SK-N-SH (cell line): Measurements from ENCODE around the gene TMOD4. TPM values are rescaled to one million over a fixed set of nuclear protein-coding genes. Genes with fewer than 3 reads are reported as not detected.

ENCODE experiments used
- CTCF ChIA-PET: fragments of 300-600, 350-600 bp; formaldehyde crosslinking; extraction: SDS; loops from one replicate; lab custom pipeline; 2021; lab: Yijun Ruan, JAX
- POLR2A ChIA-PET: fragments of 350-600 bp; sonication (Branson Sonifier 250); formaldehyde crosslinking; extraction: SDS; loops from one replicate; lab custom pipeline; 2020; ENCODE audit warnings: antibody characterized with exemption, inconsistent platforms; lab: Yijun Ruan, JAX
- DNase-seq: peaks from one replicate; pipeline ENCODE4 v3.0.0; 2012
- H2AFZ ChIP-seq: fragments of 200-600 bp; sonication (generic); 2 replicates; pipeline ENCODE4 v1.8.1; 2016; ENCODE audit warnings: antibody characterized with exemption, mild to moderate bottlenecking, low read depth
- H3F3A ChIP-seq: fragments of 200-600 bp; sonication (generic); replicated peaks from 2 replicates; pipeline ENCODE3; 2016; ENCODE audit warnings: antibody characterized with exemption, mild to moderate bottlenecking; ENCODE audit not compliant: insufficient read depth
- H3K27ac ChIP-seq, 2 experiments: fragments of 200-500 bp in 1 of 2; fragments of 200-600 bp in 1 of 2; sonication (Bioruptor generic) in 1 of 2; sonication (generic), shearing (Covaris generic) in 1 of 2; 2 replicates each; pipeline versions ENCODE4 v1.5.1 to v1.6.1; 2014 to 2016; ENCODE audit warnings: low read depth in 2 of 2, inconsistent platforms in 1 of 2, low read length in 1 of 2, mild to moderate bottlenecking in 1 of 2, mixed read lengths in 1 of 2
- H3K27me3 ChIP-seq: fragments of 200-600 bp; sonication (generic), shearing (Covaris generic); 2 replicates; pipeline ENCODE4 v1.6.1; 2016; ENCODE audit warnings: mixed run types; ENCODE audit not compliant: insufficient read depth
- H3K36me3 ChIP-seq, 2 experiments: fragments of 200-500 bp in 1 of 2; fragments of 200-600 bp in 1 of 2; sonication (Bioruptor generic) in 1 of 2; sonication (generic) in 1 of 2; replicated peaks in 1 of 2; 2 replicates each; pipeline versions ENCODE3 to v1.5.1; 2014 to 2016; ENCODE audit warnings: low read length in 1 of 2, mild to moderate bottlenecking in 1 of 2; ENCODE audit not compliant: insufficient read depth in 2 of 2, control insufficient read depth in 1 of 2
- H3K4me1 ChIP-seq, 2 experiments: fragments of 200-500 bp in 1 of 2; fragments of 200-600 bp in 1 of 2; sonication (Bioruptor generic) in 1 of 2; sonication (generic), shearing (Covaris generic) in 1 of 2; 2 replicates each; pipeline versions ENCODE4 v1.5.1 to v1.6.1; 2014 to 2016; ENCODE audit warnings: low read depth in 1 of 2, low read length in 1 of 2, mixed run types in 1 of 2; ENCODE audit not compliant: insufficient read depth in 2 of 2, control insufficient read depth in 1 of 2
- H3K4me2 ChIP-seq: fragments of 200-600 bp; sonication (generic), shearing (Covaris generic); 2 replicates; pipeline ENCODE4 v1.6.1; 2017; ENCODE audit warnings: mixed run types
- H3K4me3 ChIP-seq, 2 experiments: fragments of 200-500 bp in 1 of 2; fragments of 200-600 bp in 1 of 2; sonication (Bioruptor generic) in 1 of 2; sonication (generic), shearing (Covaris generic) in 1 of 2; 2 replicates each; pipeline versions ENCODE4 v1.5.1 to v1.8.1; 2014 to 2016; ENCODE audit warnings: low read depth in 2 of 2, inconsistent platforms in 1 of 2, low read length in 1 of 2, mild to moderate bottlenecking in 1 of 2, mixed read lengths in 1 of 2, moderate library complexity in 1 of 2
- H3K79me2 ChIP-seq: fragments of 200-600 bp; sonication (generic); 2 replicates; pipeline ENCODE4 v1.8.1; 2017; ENCODE audit warnings: mild to moderate bottlenecking; ENCODE audit not compliant: insufficient read depth
- H3K9ac ChIP-seq: fragments of 200-600 bp; sonication (generic); 2 replicates; pipeline ENCODE4 v1.6.1; 2017; ENCODE audit warnings: mixed run types
- H3K9me2 ChIP-seq: fragments of 200-600 bp; sonication (generic); 2 replicates; pipeline ENCODE4 v1.6.1; 2017; ENCODE audit warnings: mixed run types
- H3K9me3 ChIP-seq: fragments of 200-600 bp; sonication (generic); 2 replicates; pipeline ENCODE4 v1.6.1; 2017; ENCODE audit warnings: mixed run types, mild to moderate bottlenecking, moderate library complexity
- H4K20me1 ChIP-seq: fragments of 200-600 bp; sonication (generic); 2 replicates; pipeline ENCODE4 v1.6.1; 2017; ENCODE audit warnings: mild to moderate bottlenecking, mixed run types; ENCODE audit not compliant: insufficient read depth
- CTCF ChIP-seq: fragments of 200-600 bp; sonication (generic); IDR thresholded peaks from 2 replicates; pipeline ENCODE4 v1.6.1; 2017; ENCODE audit warnings: antibody characterized with exemption, mild to moderate bottlenecking, moderate library complexity
- EP300 ChIP-seq, 2 experiments: IDR thresholded peaks; 2 replicates each; pipeline versions ENCODE4 v1.4.0 to v1.6.1; 2012; ENCODE audit warnings: borderline replicate concordance in 1 of 2, low read depth in 1 of 2, low read length in 1 of 2
- FOSL2 ChIP-seq: IDR thresholded peaks from 2 replicates; pipeline ENCODE4 v1.4.0; 2012; ENCODE audit warnings: low read depth, mild to moderate bottlenecking, moderate library complexity, borderline replicate concordance
- JUND ChIP-seq: IDR thresholded peaks from 2 replicates; pipeline ENCODE4 v1.4.0; 2012
- MEF2A ChIP-seq: IDR thresholded peaks from 2 replicates; pipeline ENCODE4 v1.4.0; 2012; ENCODE audit warnings: low read depth, borderline replicate concordance
- NRF1 ChIP-seq: IDR thresholded peaks from 2 replicates; pipeline ENCODE4 v1.6.1; 2012; ENCODE audit warnings: low read depth, mild to moderate bottlenecking, low read length
- POLR2AphosphoS5 ChIP-seq: IDR thresholded peaks from 2 replicates; pipeline ENCODE4 v1.6.1; 2012; ENCODE audit warnings: low read depth, low read length
- RAD21 ChIP-seq: IDR thresholded peaks from 2 replicates; pipeline ENCODE4 v1.6.1; 2012; ENCODE audit warnings: mild to moderate bottlenecking, low read length
- RXRA ChIP-seq: IDR thresholded peaks from 2 replicates; pipeline ENCODE4 v1.4.0; 2012; ENCODE audit warnings: low read depth, mild to moderate bottlenecking, borderline replicate concordance
- SIN3A ChIP-seq: IDR thresholded peaks from 2 replicates; pipeline ENCODE4 v1.6.1; 2012; ENCODE audit warnings: low read depth, mild to moderate bottlenecking, low read length, moderate library complexity, borderline replicate concordance
- TAF1 ChIP-seq: IDR thresholded peaks from 2 replicates; pipeline ENCODE4 v1.6.1; 2012; ENCODE audit warnings: low read depth, mild to moderate bottlenecking, low read length, moderate library complexity, borderline replicate concordance
- TEAD4 ChIP-seq: IDR thresholded peaks from 2 replicates; pipeline ENCODE4 v1.4.0; 2012; ENCODE audit warnings: mild to moderate bottlenecking, borderline replicate concordance; ENCODE audit not compliant: insufficient read depth
- USF2 ChIP-seq: fragments of 150-350 bp; IDR thresholded peaks from 2 replicates; pipeline ENCODE4 v1.6.1; 2017; ENCODE audit warnings: antibody characterized with exemption, low read length, low read depth, borderline replicate concordance
- ZBTB33 ChIP-seq: IDR thresholded peaks from 2 replicates; pipeline ENCODE4 v1.4.0; 2012; ENCODE audit warnings: low read depth, borderline replicate concordance
- WGBS: methylation state at CpG from one replicate; pipeline ENCODE4 v1.1.6; 2017; ENCODE audit warnings: low lambda C conversion rate; 5-methylcytosine and 5-hydroxymethylcytosine counted together
- polyA plus RNA-seq, 3 experiments: library from polyadenylated mRNA; depleted of rRNA; stranded (reverse); fragments of >200 nt; gene quantifications; 2 replicates each; pipeline ENCODE4 v1.2.3, GENCODE V29; 2012

The TMOD4 gene
- polyA plus RNA-seq, 1 of the 3 experiments (the other 2 are of a cell fraction) = 0.59 TPM

DNA sequence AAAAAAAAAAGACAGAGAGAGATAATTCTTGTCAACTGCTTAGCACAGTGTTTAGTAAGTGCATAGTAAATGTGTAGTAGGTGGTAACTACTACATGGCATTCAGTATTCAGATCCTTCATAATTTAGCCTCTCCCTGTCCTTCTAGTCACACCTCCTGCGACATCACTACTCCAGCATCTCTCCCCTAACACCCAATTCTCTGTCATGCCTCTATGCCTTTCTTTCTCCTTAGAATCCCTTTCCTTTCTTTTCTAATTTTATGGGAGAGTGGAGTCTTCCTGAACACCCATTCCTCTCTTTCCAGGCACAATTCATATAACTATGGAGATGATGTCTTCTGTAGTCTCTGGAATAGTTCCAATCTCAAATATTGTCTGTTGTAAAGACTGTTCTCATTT lies 18.1 kb upstream of the TMOD4 start (continued):
- TF ChIP-seq ZBTB33 (no peak), RXRA (no peak), JUND (no peak), FOSL2 (no peak), RAD21 (no peak), CTCF (no peak), NRF1 (no peak), TAF1 (no peak), MEF2A (no peak)

- H3K27me3 ChIP-seq = no peaks in the 10 kb centered on the region
- no peak overlapping the region for H3K4me2 ChIP-seq
- H3K36me3 ChIP-seq = no peaks in the 10 kb centered on the region
- peaks cover 0 to 14% of the 10 kb centered on the region in 2 experiments; a peak in 2 of 4 replicates for H3K4me1 ChIP-seq
- no peak overlapping the region for H3K9ac ChIP-seq
- no peak for TF ChIP-seq FOSL2
- no peak for TF ChIP-seq JUND
- TF ChIP-seq MEF2A = no peak
- no peak for TF ChIP-seq NRF1
- no peak for TF ChIP-seq TEAD4
- TF ChIP-seq POLR2AphosphoS5 = no peak
- no peak for TF ChIP-seq EP300 (IDR thresholded peaks at IDR 0.05; ENCODE audit: borderline replicate concordance in 1 of 2, low read depth in 1 of 2, low read length in 1 of 2)
- H3K79me2 ChIP-seq = peaks cover 15% of the 10 kb centered on the region
- H3K27ac ChIP-seq = no peak overlapping the region
- no peaks in the 10 kb centered on the region for H3K9me2 ChIP-seq
- H3F3A ChIP-seq = peaks cover 31% of the 10 kb centered on the region
- H2AFZ ChIP-seq = no peak overlapping the region
- no peaks in the 10 kb centered on the region for H3K9me3 ChIP-seq
- H4K20me1 ChIP-seq = no peaks in the 10 kb centered on the region
- 70% methylated on average over 6 of the region's 6 CpGs for WGBS
- ChIA-PET POLR2A (no interaction called here), CTCF (interaction anchor here (1.9 kb wide), 1 partner anchor 59 kb away, joined by 8 read pairs; no protein-coding TSS in a partner anchor)
- no peak overlapping the region for H3K4me3 ChIP-seq
- no peak for DNase-seq
Measured at GRCh38 chr1:151193304-151193703, 17.5 kb upstream of the TMOD4 start.

DNA sequence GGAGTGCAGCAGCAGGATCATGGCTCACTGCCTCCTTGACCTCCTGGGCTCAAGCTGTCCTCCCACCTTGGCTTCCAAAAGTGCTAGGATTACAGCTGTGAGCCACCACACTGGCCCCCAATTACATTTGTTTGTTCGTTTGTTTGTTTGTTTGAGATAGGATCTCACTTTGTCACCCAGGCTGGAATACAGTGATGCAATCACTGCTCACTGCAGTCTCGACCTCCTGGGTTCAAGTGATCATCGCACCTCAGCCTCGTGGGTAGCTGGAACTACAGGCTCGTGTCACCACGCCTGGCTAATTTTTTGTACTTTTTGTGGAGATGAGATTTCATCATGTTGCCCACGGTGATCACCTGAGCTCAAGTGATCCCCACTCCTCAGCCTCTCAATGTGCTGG lies 16.3 kb upstream of the TMOD4 start:
- CTCF ChIA-PET = interaction anchor here (1.9 kb wide), 1 partner anchor 60 kb away, joined by 8 read pairs; no protein-coding TSS in a partner anchor
- H3K9me3 ChIP-seq = no peaks in the 10 kb centered on the region
- no peaks in the 10 kb centered on the region for H3K9me2 ChIP-seq
- no peak overlapping the region for H2AFZ ChIP-seq
- H3K27ac ChIP-seq = no peak overlapping the region
- peaks cover 27% of the 10 kb centered on the region for H3K79me2 ChIP-seq
- H3K4me2 ChIP-seq = no peak overlapping the region
- H3K36me3 ChIP-seq = no peaks in the 10 kb centered on the region
- H3K27me3 ChIP-seq = no peaks in the 10 kb centered on the region
- H3K4me3 ChIP-seq = no peak overlapping the region
- H3K9ac ChIP-seq = no peak overlapping the region
- H3K4me1 ChIP-seq = peaks cover 0 to 9% of the 10 kb centered on the region in 2 experiments; a peak in 1 of 4 replicates
- peaks cover 31% of the 10 kb centered on the region for H3F3A ChIP-seq
- whole genome bisulfite sequencing = 76% methylated on average over 7 of the region's 7 CpGs
- no peak for TF ChIP-seq SIN3A
- TF ChIP-seq POLR2AphosphoS5 = no peak
- no peak for TF ChIP-seq USF2
- DNase-seq = no peak
- POLR2A ChIA-PET = interaction anchor here (1.0 kb wide), 1 partner anchor 62 kb away, joined by 4 read pairs; the partner anchor contains the start of gene PSMD4
- no peaks in the 10 kb centered on the region for H4K20me1 ChIP-seq
